ENCODE results near the gene SPG11. TPM values are rescaled to one million over a fixed set of nuclear protein-coding genes. Genes with fewer than 3 reads are reported as not detected.

The SPG11 gene
- total RNA-seq, 4 donors from 2014 or later: 65.1 to 195 (median 87.6) TPM

DNA sequence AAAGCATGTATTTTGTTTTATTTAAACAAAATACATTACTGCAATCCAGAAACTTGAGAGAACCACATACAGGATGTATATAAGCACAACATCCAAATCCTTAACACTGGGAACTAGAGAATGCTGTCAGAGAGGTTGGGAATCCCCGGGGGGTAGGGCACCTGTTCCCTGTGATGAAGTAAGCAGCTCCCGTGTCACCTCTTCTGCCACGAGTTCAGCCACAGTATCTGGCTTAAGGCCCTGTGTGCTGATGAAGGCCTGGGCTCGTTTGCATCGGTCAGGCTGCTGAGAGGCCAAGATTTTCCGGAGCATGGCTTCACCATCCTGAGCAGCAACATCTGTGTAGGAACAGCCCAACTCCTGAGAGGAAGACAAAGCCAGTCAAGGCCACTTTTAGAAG lies 90.1 kb downstream of the SPG11 start:
- WGBS: 90% methylated on average over 6 of the region's 6 CpGs
- Histone ChIP-seq H3K4me3 (no peak overlapping the region), H3K27ac (no peak overlapping the region), H3K4me1 (no peaks in the 10 kb centered on the region), H3K27me3 (no peaks in the 10 kb centered on the region), H3K36me3 (peaks cover 55% of the 10 kb centered on the region), H3K9me3 (no peaks in the 10 kb centered on the region)
- no peak for DNase-seq (ENCODE audit: low spot score in 2 of 2)
- TF ChIP-seq POLR2A (IDR thresholded peaks at IDR 0.05): no peak
- TF ChIP-seq EP300 (IDR thresholded peaks at IDR 0.05): no peak
- TF ChIP-seq POLR2AphosphoS5 (IDR thresholded peaks at IDR 0.05): no peak
- TF ChIP-seq, protein P1, sequence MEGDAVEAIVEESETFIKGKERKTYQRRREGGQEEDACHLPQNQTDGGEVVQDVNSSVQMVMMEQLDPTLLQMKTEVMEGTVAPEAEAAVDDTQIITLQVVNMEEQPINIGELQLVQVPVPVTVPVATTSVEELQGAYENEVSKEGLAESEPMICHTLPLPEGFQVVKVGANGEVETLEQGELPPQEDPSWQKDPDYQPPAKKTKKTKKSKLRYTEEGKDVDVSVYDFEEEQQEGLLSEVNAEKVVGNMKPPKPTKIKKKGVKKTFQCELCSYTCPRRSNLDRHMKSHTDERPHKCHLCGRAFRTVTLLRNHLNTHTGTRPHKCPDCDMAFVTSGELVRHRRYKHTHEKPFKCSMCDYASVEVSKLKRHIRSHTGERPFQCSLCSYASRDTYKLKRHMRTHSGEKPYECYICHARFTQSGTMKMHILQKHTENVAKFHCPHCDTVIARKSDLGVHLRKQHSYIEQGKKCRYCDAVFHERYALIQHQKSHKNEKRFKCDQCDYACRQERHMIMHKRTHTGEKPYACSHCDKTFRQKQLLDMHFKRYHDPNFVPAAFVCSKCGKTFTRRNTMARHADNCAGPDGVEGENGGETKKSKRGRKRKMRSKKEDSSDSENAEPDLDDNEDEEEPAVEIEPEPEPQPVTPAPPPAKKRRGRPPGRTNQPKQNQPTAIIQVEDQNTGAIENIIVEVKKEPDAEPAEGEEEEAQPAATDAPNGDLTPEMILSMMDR (IDR thresholded peaks at IDR 0.05): no peak

DNA sequence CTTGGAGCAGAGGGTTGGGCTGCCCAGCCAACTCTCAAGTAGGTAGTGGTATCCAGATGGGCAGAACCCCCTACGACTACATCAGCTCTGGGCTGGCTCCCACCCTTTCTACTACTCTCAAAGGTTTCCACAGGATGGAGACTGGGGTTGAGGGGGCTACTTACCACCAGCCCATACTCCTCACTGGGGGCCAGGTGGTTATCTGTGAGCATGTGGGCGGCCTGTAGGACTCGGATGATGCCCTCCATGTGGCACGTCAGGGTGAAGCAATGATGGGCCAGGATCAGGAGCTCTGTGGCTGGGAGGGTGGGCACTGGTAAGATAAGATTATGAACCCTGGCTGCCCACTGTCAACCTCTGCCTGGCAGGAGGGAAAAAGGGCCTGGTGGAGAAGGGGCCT lies 93.1 kb downstream of the SPG11 start:
- WGBS: 88% methylated on average over 4 of the region's 4 CpGs
- Histone ChIP-seq H3K4me3 (no peak overlapping the region), H3K4me1 (no peaks in the 10 kb centered on the region), H3K36me3 (peaks cover 85% of the 10 kb centered on the region), H3K27ac (no peak overlapping the region), H3K9me3 (no peaks in the 10 kb centered on the region), H3K27me3 (no peaks in the 10 kb centered on the region)
- DNase-seq (ENCODE audit: low spot score in 2 of 2): no peak
- no peak for TF ChIP-seq EP300 (IDR thresholded peaks at IDR 0.05)
- no peak for TF ChIP-seq POLR2AphosphoS5 (IDR thresholded peaks at IDR 0.05)
- TF ChIP-seq POLR2A (IDR thresholded peaks at IDR 0.05): no peak
- TF ChIP-seq, protein P1 (IDR thresholded peaks at IDR 0.05): no peak

DNA sequence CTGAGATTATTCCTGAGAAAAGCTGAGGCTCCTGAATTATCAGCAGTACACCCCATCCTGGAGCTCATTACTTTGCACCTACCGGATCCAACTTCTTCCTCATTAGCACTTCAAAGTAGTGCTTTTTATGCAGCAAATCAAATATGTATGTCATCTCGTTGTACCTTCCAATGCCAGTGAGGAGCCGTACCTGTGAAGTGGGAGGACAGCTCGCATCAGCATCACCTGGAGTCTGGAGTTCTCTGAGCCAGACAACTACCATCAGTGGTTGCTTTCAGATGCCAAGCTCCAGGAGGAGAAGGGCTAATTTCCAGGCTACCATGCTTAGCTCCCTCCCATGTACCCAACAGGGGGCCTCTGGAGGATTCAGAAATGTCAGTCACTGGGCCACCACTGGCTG lies 94.1 kb downstream of the SPG11 start:
- H3K4me3 ChIP-seq: no peak overlapping the region
- TF ChIP-seq POLR2AphosphoS5 (IDR thresholded peaks at IDR 0.05) (no peak), EP300 (IDR thresholded peaks at IDR 0.05) (no peak), POLR2A (IDR thresholded peaks at IDR 0.05) (no peak)
- TF ChIP-seq, protein P1 (IDR thresholded peaks at IDR 0.05): no peak
- H3K36me3 ChIP-seq: peaks cover 94% of the 10 kb centered on the region
- no peaks in the 10 kb centered on the region for H3K4me1 ChIP-seq
- WGBS: 89% methylated on average over 4 of the region's 4 CpGs
- H3K9me3 ChIP-seq: no peaks in the 10 kb centered on the region
- no peak for DNase-seq (ENCODE audit: low spot score in 2 of 2)
- no peaks in the 10 kb centered on the region for H3K27me3 ChIP-seq
- no peak overlapping the region for H3K27ac ChIP-seq

DNA sequence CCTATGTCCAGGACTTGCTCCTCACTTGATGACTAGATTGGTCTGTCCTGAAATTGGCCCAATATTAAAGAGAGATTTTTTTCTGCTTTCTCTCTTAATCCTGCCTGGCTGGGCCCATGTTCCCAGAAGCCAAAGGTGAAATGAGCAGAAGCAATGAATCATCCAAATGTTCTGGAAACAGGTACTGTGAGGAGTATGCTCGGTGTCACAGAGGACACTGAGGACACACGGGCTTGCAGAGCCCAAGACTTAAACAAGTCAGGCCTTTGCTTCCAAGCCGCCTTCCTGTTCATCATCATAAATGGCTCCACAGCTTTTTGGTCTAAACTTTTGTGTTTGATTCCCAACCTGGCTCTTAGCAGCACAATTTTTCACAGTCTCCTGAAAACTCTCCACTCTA lies 95.1 kb downstream of the SPG11 start:
- no peak overlapping the region for H3K4me3 ChIP-seq
- H3K9me3 ChIP-seq: no peaks in the 10 kb centered on the region
- no peaks in the 10 kb centered on the region for H3K27me3 ChIP-seq
- H3K27ac ChIP-seq: no peak overlapping the region
- WGBS: 68% methylated on average over 3 of the region's 3 CpGs
- no peaks in the 10 kb centered on the region for H3K4me1 ChIP-seq
- TF ChIP-seq POLR2AphosphoS5 (IDR thresholded peaks at IDR 0.05) (no peak), POLR2A (IDR thresholded peaks at IDR 0.05) (no peak), EP300 (IDR thresholded peaks at IDR 0.05) (no peak)
- TF ChIP-seq, protein P1 (IDR thresholded peaks at IDR 0.05): no peak
- peaks cover 95% of the 10 kb centered on the region for H3K36me3 ChIP-seq
- DNase-seq (ENCODE audit: low spot score in 2 of 2): no peak

DNA sequence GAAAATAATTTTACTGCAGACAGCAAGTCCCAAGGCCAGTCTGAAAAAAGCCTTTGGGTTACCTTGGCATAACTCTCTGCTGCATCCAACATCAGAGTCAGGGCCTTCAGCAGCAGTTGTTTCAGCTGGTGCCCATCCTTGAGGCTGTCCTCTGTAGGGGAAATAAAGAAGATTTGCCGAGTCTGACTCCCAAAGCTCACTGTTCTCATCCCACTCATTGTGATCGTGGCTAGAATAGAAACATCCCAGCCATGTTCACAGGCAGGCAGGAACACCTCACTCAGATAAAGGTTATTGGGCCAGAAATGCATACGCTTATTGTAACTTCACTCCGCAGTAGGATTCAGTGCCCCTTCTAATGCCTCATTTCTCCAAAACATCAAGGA lies 97.3 kb downstream of the SPG11 start:
- Histone ChIP-seq H3K27me3 (no peaks in the 10 kb centered on the region), H3K36me3 (peaks cover 99% of the 10 kb centered on the region), H3K4me3 (no peak overlapping the region), H3K4me1 (no peaks in the 10 kb centered on the region), H3K27ac (no peak overlapping the region), H3K9me3 (no peaks in the 10 kb centered on the region)
- 88% methylated on average over 4 of the region's 4 CpGs for WGBS
- DNase-seq (ENCODE audit: low spot score in 2 of 2): no peak
- no peak for TF ChIP-seq POLR2AphosphoS5 (IDR thresholded peaks at IDR 0.05)
- TF ChIP-seq, protein P1 (IDR thresholded peaks at IDR 0.05): no peak
- no peak for TF ChIP-seq EP300 (IDR thresholded peaks at IDR 0.05)
- no peak for TF ChIP-seq POLR2A (IDR thresholded peaks at IDR 0.05)

All from suprapubic skin (tissue), 4 donors.